GM19455 (cell line): ENCODE data around the gene RPL5.
"Not testable (repeated sequence)": the region's sequence is repeated elsewhere in the genome, so short reads cannot be mapped to it uniquely, and the experiment has no call there.

Source experiments
- ATAC-seq: cut with Tn5 transposase; IDR thresholded peaks from one replicate; pipeline ENCODE4 v1.9.1; 2021; ENCODE audit not compliant: unreplicated experiment

RPL5 gene

GRCh38 chr1:92831762-92832536 lies at the start of gene RPL5:
Gene RPL5 (plus strand): TSS chr1:92832040. CDS start chr1:92832115, 75 bp downstream.
- peak; percentile 94 for ATAC-seq

- ATAC-seq, result not testable (repeated sequence)
Observed at GRCh38 chr1:92783550-92783949, 48.3 kb upstream of the RPL5 start.

DNA sequence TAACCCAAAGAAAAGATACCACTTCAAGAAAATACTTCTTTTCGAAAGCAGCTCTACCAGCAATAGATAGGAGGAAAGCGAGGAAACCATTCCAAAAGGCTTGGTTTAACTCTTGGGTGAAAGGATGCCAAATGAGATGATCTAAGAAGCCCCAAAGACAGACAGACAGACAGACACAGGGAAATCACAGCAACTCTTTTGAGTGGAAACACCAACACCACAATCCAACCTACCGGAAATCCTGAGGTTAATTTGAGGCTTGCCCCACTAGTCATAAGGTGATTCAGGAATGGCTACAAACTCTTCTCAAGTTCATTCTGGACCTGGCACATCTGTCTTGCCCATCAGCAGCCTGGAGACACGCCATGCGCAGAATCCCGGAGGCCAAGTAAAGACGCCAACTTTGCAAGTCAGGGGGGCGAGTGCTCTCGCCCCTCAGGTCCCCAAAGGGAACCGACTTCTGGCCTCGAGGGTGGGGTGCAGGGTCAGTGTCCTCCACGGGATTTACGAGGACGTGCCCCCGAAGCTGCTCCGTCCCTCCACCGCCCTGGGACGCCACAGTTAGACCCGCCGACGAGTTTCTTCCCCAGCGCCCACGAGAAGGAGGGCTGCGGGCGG lies 47.7 kb upstream of the RPL5 start:
- ATAC-seq, result no peak

DNA sequence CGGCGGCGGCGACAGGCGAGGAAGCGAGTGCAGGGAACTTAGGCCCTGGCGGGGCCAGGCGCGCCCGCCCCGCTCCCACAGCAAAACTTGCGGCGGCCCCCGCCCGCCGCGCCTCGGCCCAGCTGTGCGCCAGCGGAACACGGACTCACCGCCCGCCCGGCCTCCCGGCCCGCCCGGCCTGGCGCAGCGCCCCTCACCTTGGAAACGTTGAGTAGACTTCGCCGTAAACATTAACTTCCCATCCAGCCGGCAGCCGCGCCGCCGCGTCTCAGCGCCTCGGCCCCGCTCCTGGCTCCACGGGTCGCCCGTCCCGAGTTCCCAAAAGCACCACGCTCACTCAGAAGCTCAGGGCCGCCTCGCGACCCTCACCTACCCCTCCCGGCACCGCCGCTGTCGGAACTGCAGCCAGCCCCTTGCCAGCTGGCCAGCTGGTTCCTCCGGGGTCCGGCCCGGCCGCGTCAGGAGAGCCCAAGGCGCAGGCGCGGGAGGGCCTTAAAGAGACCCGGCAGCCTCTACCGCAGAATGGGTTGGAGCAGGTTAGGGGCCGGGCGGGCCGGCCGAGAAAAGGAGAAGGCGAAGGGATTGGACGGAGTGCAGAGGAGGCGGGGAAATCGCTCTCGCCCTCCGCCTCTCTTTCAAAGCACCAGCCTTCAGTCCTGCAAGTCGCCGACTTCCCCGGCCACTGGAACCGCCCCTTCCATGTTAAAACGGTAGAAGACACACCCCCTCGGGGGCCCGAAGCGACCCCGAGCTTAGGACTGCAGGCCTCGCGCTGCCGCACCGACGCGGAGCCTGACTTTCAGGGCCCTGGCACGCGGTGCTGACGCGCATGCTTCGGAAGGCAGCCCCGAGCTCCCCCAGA lies 47.0 kb upstream of the RPL5 start, which contains the start of gene EVI5:
Gene EVI5, minus strand, starts transcription at position 470 of the 862 bp plus-strand sequence. CDS start 48,562 bp downstream, outside the sequence.
- peak; percentile 96 for ATAC-seq

DNA sequence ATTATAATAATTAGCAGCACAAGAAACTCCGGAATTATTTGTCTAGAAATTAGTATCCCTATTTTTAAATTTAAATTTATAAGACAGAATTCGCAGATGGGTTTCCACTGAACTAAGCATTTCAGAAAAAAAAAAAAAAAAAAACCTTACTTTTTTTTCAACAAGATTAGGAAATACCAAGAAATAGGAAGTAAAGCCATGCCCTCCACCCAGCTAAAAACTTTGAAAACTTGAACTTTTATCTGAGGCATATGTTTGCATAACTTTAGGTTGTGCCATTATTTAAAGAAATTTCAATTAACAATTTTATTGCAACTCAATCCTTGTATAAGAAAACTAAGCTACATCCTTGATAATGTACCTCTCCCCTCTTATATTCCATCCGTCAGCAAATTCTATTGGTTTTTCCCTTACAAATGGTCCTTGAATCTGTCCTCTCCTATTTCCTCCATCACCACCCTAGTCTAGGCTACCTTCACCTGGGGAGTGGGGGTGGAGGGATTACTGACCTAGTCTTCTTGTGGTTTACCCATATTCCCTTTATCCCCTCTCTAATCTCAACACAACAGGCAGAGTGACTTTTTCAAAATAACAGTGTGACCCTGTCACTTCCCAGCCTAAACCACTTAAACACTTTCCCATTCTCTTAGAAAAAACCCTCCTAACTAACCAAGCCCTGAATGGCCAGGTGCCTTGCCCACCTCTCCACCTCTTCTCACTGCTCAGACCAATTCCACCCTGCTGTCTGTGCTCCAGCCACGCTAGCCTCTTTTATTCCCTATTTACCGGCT lies 45.5 kb upstream of the RPL5 start:
- ATAC-seq, result no peak

- no peak for ATAC-seq
Observed at GRCh38 chr1:92790081-92790480, 41.8 kb upstream of the RPL5 start.

- no peak for ATAC-seq
Observed at GRCh38 chr1:92790867-92791266, 41.0 kb upstream of the RPL5 start.

DNA sequence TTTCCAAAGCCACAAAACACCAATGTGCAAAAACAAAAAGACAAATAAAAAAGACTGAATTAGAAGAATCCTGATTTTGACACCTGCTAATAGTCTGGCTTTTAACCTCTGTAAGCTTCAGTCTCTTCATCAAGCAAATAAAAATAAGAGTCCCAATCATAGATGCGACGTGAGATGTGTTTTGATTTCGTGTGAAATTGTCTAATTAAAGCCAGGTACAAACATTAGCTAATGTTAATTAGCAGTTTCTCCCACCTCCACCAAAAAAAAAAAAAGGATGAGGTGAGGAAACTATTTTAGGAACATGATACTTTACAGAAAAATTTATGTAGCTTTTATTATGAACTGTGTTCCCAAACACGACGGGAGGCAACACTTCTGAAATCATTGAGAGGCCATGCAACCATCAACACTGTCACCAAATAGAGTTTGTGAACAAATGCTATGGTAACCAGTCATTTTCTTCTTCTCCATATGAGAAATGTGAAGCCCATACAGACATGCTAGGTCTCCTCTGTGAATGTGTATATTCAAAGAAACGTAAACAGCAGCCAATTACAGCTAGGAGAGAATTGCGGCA lies 40.3 kb upstream of the RPL5 start:
- no peak for ATAC-seq

GRCh38 chr1:92792340-92792782 lies 39.5 kb upstream of the RPL5 start:
- no peak for ATAC-seq

DNA sequence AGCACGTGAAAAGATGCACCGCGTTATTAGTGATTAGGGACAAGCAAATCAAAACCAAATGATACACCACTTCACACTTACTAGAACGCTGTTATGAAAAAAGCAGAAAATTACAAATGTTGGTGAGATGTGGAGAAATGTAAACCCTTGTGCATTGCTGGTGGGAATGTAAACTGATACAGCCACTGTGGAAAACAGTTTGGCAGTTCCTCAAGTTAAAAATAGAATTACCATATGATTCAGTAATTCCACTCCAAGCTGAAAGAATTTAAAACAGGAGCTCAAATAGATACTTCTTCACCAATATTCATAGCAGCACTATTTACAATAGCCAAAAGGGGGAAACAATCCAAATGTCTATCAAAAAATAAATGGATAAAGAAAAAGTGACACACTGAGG lies 36.7 kb upstream of the RPL5 start:
- ATAC-seq, result no peak

DNA sequence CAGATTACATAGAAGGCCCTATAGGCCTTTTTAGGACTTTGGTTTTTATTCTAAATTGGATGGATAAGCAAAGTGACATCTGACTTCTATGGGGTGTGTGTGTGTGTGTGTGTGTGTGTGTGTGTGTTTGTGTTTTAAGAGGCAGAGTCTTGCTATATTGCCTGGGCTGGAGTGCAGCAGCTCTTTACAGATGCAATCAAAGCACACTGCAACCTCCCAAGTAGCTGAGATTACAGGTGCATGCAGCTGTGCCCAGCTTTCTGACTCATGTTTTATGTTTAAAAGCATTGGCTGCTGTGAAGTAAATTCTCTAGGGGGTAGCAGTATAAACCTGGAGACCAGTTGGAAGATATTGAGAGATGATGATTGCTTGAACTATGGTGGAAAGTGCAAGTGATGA lies 34.5 kb upstream of the RPL5 start:
- no peak for ATAC-seq

- ATAC-seq, result no peak
Observed at GRCh38 chr1:92797961-92798360, 33.9 kb upstream of the RPL5 start.

GRCh38 chr1:92803140-92803887 lies 28.5 kb upstream of the RPL5 start:
- no peak for ATAC-seq

DNA sequence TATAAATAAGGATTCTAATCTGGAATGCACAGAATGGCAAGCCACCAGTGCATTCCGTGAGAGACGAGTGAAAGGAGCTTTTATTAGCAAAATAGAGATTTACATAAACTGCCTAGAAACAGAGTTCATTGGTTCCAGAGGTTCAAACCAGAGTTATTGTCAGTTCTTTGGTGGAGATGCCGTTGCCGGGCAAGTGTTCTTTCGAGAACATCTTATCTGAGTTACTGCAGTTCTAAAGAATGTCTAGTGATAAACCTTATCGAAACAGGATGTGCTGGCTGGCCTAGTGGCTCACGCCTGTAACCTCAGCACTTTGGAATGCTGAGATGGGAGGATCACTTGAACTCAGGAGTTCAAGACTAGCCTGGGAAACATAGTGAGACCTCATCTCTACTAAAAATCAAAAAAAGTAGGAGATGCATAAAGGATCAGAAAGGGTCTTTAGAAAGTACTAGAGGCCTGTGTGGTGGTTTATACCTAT lies 27.1 kb upstream of the RPL5 start:
- ATAC-seq, result no peak

GRCh38 chr1:92805216-92805615 lies 26.6 kb upstream of the RPL5 start:
- ATAC-seq, result no peak

- ATAC-seq, result no peak
Observed at GRCh38 chr1:92808381-92808780, 23.5 kb upstream of the RPL5 start.

DNA sequence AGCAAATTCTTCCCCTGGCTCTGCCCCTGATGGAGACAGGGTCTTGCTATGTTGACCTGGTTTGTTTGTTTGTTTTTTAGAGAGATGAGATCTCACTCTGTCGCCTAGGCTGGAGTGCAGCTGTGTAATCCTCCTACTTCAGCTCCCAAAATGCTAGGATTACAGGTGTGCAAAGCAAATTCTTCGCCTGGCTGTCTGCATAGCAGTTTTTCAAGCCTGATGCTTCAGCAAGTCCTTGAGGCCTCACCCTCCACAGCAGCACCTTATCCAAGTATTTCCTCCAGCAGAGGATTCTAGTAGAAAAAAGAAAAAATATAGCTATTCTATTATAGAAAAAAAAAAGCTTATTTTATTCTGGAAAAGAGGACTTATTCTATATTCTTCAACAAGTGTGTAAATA lies 15.1 kb upstream of the RPL5 start:
- no peak for ATAC-seq

- no peak for ATAC-seq
Observed at GRCh38 chr1:92817137-92817697, 14.6 kb upstream of the RPL5 start.
